ENCODE data around the gene FAM72C. TPM values are rescaled to one million over a fixed set of nuclear protein-coding genes. Genes with fewer than 3 reads are reported as not detected.
A peak's percentile ranks its signal among the peaks of the same experiment; 100 is the strongest.
"Not testable (repeated sequence)": the region's sequence is repeated elsewhere in the genome, so short reads cannot be mapped to it uniquely, and the experiment has no call there.

Gene FAM72C
- total RNA-seq, 1 donor from 2014 or later: 1.2 TPM

GRCh38 chr1:143951485-143952391, 20.0 kb downstream of the FAM72C start:
- intact Hi-C loops (cut with DNase I); H3K4me3 ChIP-seq; H3K27ac ChIP-seq; H3K4me1 ChIP-seq; H3K27me3 ChIP-seq; H3K36me3 ChIP-seq; DNase-seq (ENCODE audit: low spot score in 2 of 2); H3K9me3 ChIP-seq: not testable (repeated sequence)

- H3K36me3 ChIP-seq; intact Hi-C loops (cut with DNase I); H3K4me1 ChIP-seq; H3K27me3 ChIP-seq; H3K4me3 ChIP-seq; H3K9me3 ChIP-seq; DNase-seq (ENCODE audit: low spot score in 2 of 2); H3K27ac ChIP-seq: not testable (repeated sequence)
Observed at GRCh38 chr1:143947749-143948148, 24.0 kb downstream of the FAM72C start.

- H3K4me3 ChIP-seq; H3K27me3 ChIP-seq; H3K27ac ChIP-seq; H3K36me3 ChIP-seq; intact Hi-C loops (cut with DNase I); H3K9me3 ChIP-seq; H3K4me1 ChIP-seq; DNase-seq (ENCODE audit: low spot score in 2 of 2): not testable (repeated sequence)
Observed at GRCh38 chr1:143945253-143945652, 26.5 kb downstream of the FAM72C start.

- H3K4me3 ChIP-seq; DNase-seq (ENCODE audit: low spot score in 2 of 2); H3K9me3 ChIP-seq; H3K27ac ChIP-seq; H3K36me3 ChIP-seq; intact Hi-C loops (cut with DNase I); H3K4me1 ChIP-seq; H3K27me3 ChIP-seq: not testable (repeated sequence)
Observed at GRCh38 chr1:143944576-143945240, 27.1 kb downstream of the FAM72C start.

- DNase-seq (ENCODE audit: low spot score in 2 of 2); H3K9me3 ChIP-seq; H3K4me1 ChIP-seq; H3K4me3 ChIP-seq; intact Hi-C loops (cut with DNase I); H3K36me3 ChIP-seq; H3K27me3 ChIP-seq; H3K27ac ChIP-seq: not testable (repeated sequence)
Observed at GRCh38 chr1:143943319-143943978, 28.3 kb downstream of the FAM72C start.

GRCh38 chr1:143942238-143942860, 29.4 kb downstream of the FAM72C start:
- H3K36me3 ChIP-seq; H3K27ac ChIP-seq; H3K4me3 ChIP-seq; intact Hi-C loops (cut with DNase I); DNase-seq (ENCODE audit: low spot score in 2 of 2); H3K27me3 ChIP-seq; H3K4me1 ChIP-seq; H3K9me3 ChIP-seq: not testable (repeated sequence)

GRCh38 chr1:143939666-143940065, 32.1 kb downstream of the FAM72C start:
- H3K36me3 ChIP-seq; DNase-seq (ENCODE audit: low spot score in 2 of 2); intact Hi-C loops (cut with DNase I); H3K4me1 ChIP-seq; H3K27ac ChIP-seq; H3K27me3 ChIP-seq; H3K4me3 ChIP-seq; H3K9me3 ChIP-seq: not testable (repeated sequence)

- H3K9me3 ChIP-seq; H3K27ac ChIP-seq; H3K4me1 ChIP-seq; H3K27me3 ChIP-seq; intact Hi-C loops (cut with DNase I); DNase-seq (ENCODE audit: low spot score in 2 of 2); H3K4me3 ChIP-seq; H3K36me3 ChIP-seq: not testable (repeated sequence)
Observed at GRCh38 chr1:143938922-143939321, 32.9 kb downstream of the FAM72C start.

GRCh38 chr1:143936457-143937115, 35.2 kb downstream of the FAM72C start:
- intact Hi-C loops (cut with DNase I): not testable (repeated sequence)
- peak in 1 of 2 donors; percentile 71 for DNase-seq (ENCODE audit: low spot score in 2 of 2)

GRCh38 chr1:143919127-143919526, 52.7 kb downstream of the FAM72C start:
- H3K4me3 ChIP-seq; H3K9me3 ChIP-seq; H3K27ac ChIP-seq; DNase-seq (ENCODE audit: low spot score in 2 of 2); H3K27me3 ChIP-seq; intact Hi-C loops (cut with DNase I); H3K36me3 ChIP-seq; H3K4me1 ChIP-seq: not testable (repeated sequence)

More at GRCh38 chr1:143936457-143937115, 35.2 kb downstream of the FAM72C start:
- not testable (repeated sequence) for H3K27ac ChIP-seq, H3K27me3 ChIP-seq, H3K4me1 ChIP-seq, H3K9me3 ChIP-seq, H3K4me3 ChIP-seq, H3K36me3 ChIP-seq
- TF ChIP-seq CTCF (IDR thresholded peaks at IDR 0.05): peak in 2 of 3 experiments; percentile 40 to 47

- intact Hi-C loops (cut with DNase I); H3K36me3 ChIP-seq; H3K27me3 ChIP-seq; H3K9me3 ChIP-seq; H3K27ac ChIP-seq; H3K4me1 ChIP-seq; H3K4me3 ChIP-seq; DNase-seq (ENCODE audit: low spot score in 2 of 2): not testable (repeated sequence)
Observed at GRCh38 chr1:143918552-143918951, 53.2 kb downstream of the FAM72C start.

GRCh38 chr1:143913705-143914104, 58.1 kb downstream of the FAM72C start:
- DNase-seq (ENCODE audit: low spot score in 2 of 2); H3K27ac ChIP-seq; H3K27me3 ChIP-seq; H3K36me3 ChIP-seq; H3K4me1 ChIP-seq; H3K4me3 ChIP-seq; H3K9me3 ChIP-seq; intact Hi-C loops (cut with DNase I): not testable (repeated sequence)
